ENCODE results near the gene CNTNAP2. TPM values are rescaled to one million over a fixed set of nuclear protein-coding genes. Genes with fewer than 3 reads are reported as not detected.

CNTNAP2 gene
- total RNA-seq, 6 experiments from 2014 or later = 0.07 to 0.13 (median 0.12) TPM; not detected in 3

GRCh38 chr7:146499970-146500369, 383.4 kb downstream of the CNTNAP2 start:
- Mint-ChIP-seq H3K36me3 (ENCODE audit: low read depth) (no peaks in the 10 kb centered on the region; the same call in 1 of the 2 replicates), H3K9me3 (peaks cover 49% of the 10 kb centered on the region), H3K4me3 (no peak overlapping the region), H3K27me3 (ENCODE audit: insufficient read depth) (no peaks in the 10 kb centered on the region; the same call in 1 of the 2 replicates), H3K4me1 (ENCODE audit: low read depth) (no peaks in the 10 kb centered on the region), H3K27ac (no peak overlapping the region)
- no peak for TF ChIP-seq CTCF (IDR thresholded peaks at IDR 0.05)
- no peak for DNase-seq

GRCh38 chr7:146503844-146504243, 387.2 kb downstream of the CNTNAP2 start:
- H3K4me3 Mint-ChIP-seq = no peak overlapping the region
- H3K27me3 Mint-ChIP-seq (ENCODE audit: insufficient read depth) = no peaks in the 10 kb centered on the region; the same call in 1 of the 2 replicates
- peaks cover 46% of the 10 kb centered on the region for H3K9me3 Mint-ChIP-seq
- no peaks in the 10 kb centered on the region for H3K36me3 Mint-ChIP-seq (ENCODE audit: low read depth)
- DNase-seq = no peak
- H3K4me1 Mint-ChIP-seq (ENCODE audit: low read depth) = no peaks in the 10 kb centered on the region
- no peak overlapping the region for H3K27ac Mint-ChIP-seq
- no peak for TF ChIP-seq CTCF (IDR thresholded peaks at IDR 0.05)

GRCh38 chr7:146510088-146510680, 393.6 kb downstream of the CNTNAP2 start:
- no peak for TF ChIP-seq CTCF (IDR thresholded peaks at IDR 0.05)
- H3K27me3 Mint-ChIP-seq (ENCODE audit: insufficient read depth) = no peaks in the 10 kb centered on the region
- peaks cover 49% of the 10 kb centered on the region for H3K9me3 Mint-ChIP-seq
- no peaks in the 10 kb centered on the region for H3K36me3 Mint-ChIP-seq (ENCODE audit: low read depth)
- H3K4me3 Mint-ChIP-seq = no peak overlapping the region
- no peak for DNase-seq
- no peaks in the 10 kb centered on the region for H3K4me1 Mint-ChIP-seq (ENCODE audit: low read depth)
- H3K27ac Mint-ChIP-seq = no peak overlapping the region

- Mint-ChIP-seq H3K36me3 (ENCODE audit: low read depth) (no peaks in the 10 kb centered on the region), H3K4me1 (ENCODE audit: low read depth) (no peaks in the 10 kb centered on the region), H3K27ac (no peak overlapping the region), H3K4me3 (no peak overlapping the region), H3K9me3 (peaks cover 34% of the 10 kb centered on the region), H3K27me3 (ENCODE audit: insufficient read depth) (no peaks in the 10 kb centered on the region)
- TF ChIP-seq CTCF (IDR thresholded peaks at IDR 0.05) = no peak
- DNase-seq = no peak
Observed at GRCh38 chr7:146514304-146514703, 397.7 kb downstream of the CNTNAP2 start.

GRCh38 chr7:146528581-146528980, 412.0 kb downstream of the CNTNAP2 start:
- Mint-ChIP-seq H3K27me3 (ENCODE audit: insufficient read depth) (no peaks in the 10 kb centered on the region), H3K36me3 (ENCODE audit: low read depth) (no peaks in the 10 kb centered on the region), H3K9me3 (peaks cover 43% of the 10 kb centered on the region), H3K4me3 (no peak overlapping the region), H3K27ac (no peak overlapping the region), H3K4me1 (ENCODE audit: low read depth) (no peaks in the 10 kb centered on the region)
- TF ChIP-seq CTCF (IDR thresholded peaks at IDR 0.05) = no peak
- no peak for DNase-seq

Measured in HFFc6 (cell line).